ENCODE data around the gene SYT5. TPM values are rescaled to one million over a fixed set of nuclear protein-coding genes. Genes with fewer than 3 reads are reported as not detected.

Gene SYT5
- total and polyA plus RNA-seq, 2 of the 13 experiments (the other 11 are each of a cell fraction or from before 2014, with no cell fraction given): not detected

DNA sequence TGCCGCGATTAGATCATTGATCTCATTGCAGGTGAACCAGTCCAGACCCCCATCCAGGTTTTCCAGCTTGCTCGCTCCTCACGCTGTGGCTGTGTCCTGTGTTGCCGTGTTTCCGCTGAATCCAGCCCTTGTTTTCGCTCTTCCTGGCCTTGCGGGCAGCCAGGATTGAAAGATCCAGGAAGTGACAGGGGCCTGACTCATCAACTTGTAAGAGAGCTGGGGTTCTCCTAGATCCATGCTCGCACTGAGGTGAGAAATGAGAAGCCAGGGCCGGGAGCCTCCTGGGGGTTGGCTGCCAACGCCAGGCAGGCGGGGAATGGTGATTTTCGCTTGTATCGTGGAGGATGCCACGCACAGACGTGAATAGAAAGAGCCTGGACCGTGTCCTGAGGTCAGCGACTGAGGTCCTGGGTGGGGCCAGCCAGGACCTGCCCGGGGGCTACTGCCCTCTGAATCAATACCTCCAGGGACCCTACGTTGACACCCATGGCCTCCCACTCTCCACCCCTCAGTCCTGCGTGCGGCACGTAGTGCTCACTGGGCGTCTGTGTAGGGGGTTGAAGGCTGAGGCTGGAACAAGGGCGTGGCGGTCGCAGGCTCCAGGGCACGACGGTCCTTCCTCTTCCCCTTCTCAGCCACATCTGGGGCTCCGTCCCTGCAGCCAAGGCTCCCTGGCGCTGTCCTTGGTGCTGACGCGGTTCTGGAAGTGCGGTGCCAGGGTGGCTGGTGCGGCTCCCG, 36.5 kb upstream of the SYT5 start (continued):
- TF ChIP-seq PAWR (CRISPR knock-in tag; IDR thresholded peaks at IDR 0.05; ENCODE audit: borderline replicate concordance) (peak; percentile 87; the same call in 1 of the 2 replicates), ZNF772 (CRISPR knock-in tag; IDR thresholded peaks at IDR 0.05) (no peak; the same call in 1 of the 2 replicates), ZNF441 (CRISPR knock-in tag; IDR thresholded peaks at IDR 0.05; ENCODE audit: borderline replicate concordance) (peak; percentile 89), ZNF383 (CRISPR knock-in tag; IDR thresholded peaks at IDR 0.05; ENCODE audit: borderline replicate concordance) (no peak), RCOR2 (CRISPR knock-in tag; IDR thresholded peaks at IDR 0.05) (peak; percentile 92), FOXA3 (CRISPR knock-in tag; IDR thresholded peaks at IDR 0.05) (peak; percentile 86), FOSL1 (CRISPR knock-in tag; IDR thresholded peaks at IDR 0.05; ENCODE audit: borderline replicate concordance) (peak; percentile 79; the same call in 1 of the 2 replicates), IKZF4 (CRISPR knock-in tag; IDR thresholded peaks at IDR 0.05; ENCODE audit: borderline replicate concordance, low read depth, not compliant biosample characterization) (peak; percentile 99), XRCC5 (optimal IDR thresholded peaks at IDR 0.05; ENCODE audit: low read length) (peak; percentile 99), SRF (IDR thresholded peaks at IDR 0.05; ENCODE audit: low read depth, low read length) (0 out of 2 replicates have a peak, but pooled peaks have one; percentile 24), MTA1 (CRISPR knock-in tag; IDR thresholded peaks at IDR 0.05; ENCODE audit: borderline replicate concordance) (peak; percentile 18; the same call in 1 of the 2 replicates), ZNF709 (CRISPR knock-in tag; IDR thresholded peaks at IDR 0.05) (peak; percentile 100), BRD4 (CRISPR knock-in tag; IDR thresholded peaks at IDR 0.05) (no peak; the same call in none of the 2 replicates), ASH2L (IDR thresholded peaks at IDR 0.05; ENCODE audit: insufficient read length, low read depth, low read length) (peak; percentile 61), TOPORS (CRISPR knock-in tag; IDR thresholded peaks at IDR 0.05) (no peak), HNRNPL (IDR thresholded peaks at IDR 0.05; ENCODE audit: low read depth, low read length) (peak; percentile 65; the same call in 1 of the 2 replicates), ZNF7 (CRISPR knock-in tag; IDR thresholded peaks at IDR 0.05) (no peak), ZNF446 (CRISPR knock-in tag; IDR thresholded peaks at IDR 0.05) (peak; percentile 98), HMG20A (CRISPR knock-in tag; IDR thresholded peaks at IDR 0.05; ENCODE audit: borderline replicate concordance) (peak; percentile 65), SMAD9 (CRISPR knock-in tag; IDR thresholded peaks at IDR 0.05) (peak; percentile 94; the same call in 1 of the 2 replicates), ZNF839 (CRISPR knock-in tag; IDR thresholded peaks at IDR 0.05; ENCODE audit: borderline replicate concordance) (peak; percentile 53; the same call in 1 of the 2 replicates), RFX5 (IDR thresholded peaks at IDR 0.05; ENCODE audit: low read depth, low read length) (peak; percentile 64), CBX1 (IDR thresholded peaks at IDR 0.05; ENCODE audit: low read depth) (peak; percentile 51)
- TF ChIP-seq, protein P1, sequence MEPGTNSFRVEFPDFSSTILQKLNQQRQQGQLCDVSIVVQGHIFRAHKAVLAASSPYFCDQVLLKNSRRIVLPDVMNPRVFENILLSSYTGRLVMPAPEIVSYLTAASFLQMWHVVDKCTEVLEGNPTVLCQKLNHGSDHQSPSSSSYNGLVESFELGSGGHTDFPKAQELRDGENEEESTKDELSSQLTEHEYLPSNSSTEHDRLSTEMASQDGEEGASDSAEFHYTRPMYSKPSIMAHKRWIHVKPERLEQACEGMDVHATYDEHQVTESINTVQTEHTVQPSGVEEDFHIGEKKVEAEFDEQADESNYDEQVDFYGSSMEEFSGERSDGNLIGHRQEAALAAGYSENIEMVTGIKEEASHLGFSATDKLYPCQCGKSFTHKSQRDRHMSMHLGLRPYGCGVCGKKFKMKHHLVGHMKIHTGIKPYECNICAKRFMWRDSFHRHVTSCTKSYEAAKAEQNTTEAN (CRISPR knock-in tag; conservative IDR thresholded peaks at IDR 0.05): peak; percentile 87
- TF ChIP-seq, protein P2, sequence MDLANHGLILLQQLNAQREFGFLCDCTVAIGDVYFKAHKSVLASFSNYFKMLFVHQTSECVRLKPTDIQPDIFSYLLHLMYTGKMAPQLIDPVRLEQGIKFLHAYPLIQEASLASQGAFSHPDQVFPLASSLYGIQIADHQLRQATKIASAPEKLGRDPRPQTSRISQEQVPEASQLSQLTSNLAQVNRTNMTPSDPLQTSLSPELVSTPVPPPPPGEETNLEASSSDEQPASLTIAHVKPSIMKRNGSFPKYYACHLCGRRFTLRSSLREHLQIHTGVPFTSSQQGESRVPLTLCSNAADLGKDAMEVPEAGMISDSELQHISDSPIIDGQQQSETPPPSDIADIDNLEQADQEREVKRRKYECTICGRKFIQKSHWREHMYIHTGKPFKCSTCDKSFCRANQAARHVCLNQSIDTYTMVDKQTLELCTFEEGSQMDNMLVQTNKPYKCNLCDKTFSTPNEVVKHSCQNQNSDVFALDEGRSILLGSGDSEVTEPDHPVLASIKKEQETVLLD (CRISPR knock-in tag; IDR thresholded peaks at IDR 0.05; ENCODE audit: low read depth): peak; percentile 71
- TF ChIP-seq, protein P3, sequence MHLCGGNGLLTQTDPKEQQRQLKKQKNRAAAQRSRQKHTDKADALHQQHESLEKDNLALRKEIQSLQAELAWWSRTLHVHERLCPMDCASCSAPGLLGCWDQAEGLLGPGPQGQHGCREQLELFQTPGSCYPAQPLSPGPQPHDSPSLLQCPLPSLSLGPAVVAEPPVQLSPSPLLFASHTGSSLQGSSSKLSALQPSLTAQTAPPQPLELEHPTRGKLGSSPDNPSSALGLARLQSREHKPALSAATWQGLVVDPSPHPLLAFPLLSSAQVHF (CRISPR knock-in tag; IDR thresholded peaks at IDR 0.05): 0 out of 2 replicates have a peak, but pooled peaks have one; percentile 28
- TF ChIP-seq, protein P4, sequence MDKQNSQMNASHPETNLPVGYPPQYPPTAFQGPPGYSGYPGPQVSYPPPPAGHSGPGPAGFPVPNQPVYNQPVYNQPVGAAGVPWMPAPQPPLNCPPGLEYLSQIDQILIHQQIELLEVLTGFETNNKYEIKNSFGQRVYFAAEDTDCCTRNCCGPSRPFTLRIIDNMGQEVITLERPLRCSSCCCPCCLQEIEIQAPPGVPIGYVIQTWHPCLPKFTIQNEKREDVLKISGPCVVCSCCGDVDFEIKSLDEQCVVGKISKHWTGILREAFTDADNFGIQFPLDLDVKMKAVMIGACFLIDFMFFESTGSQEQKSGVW (CRISPR knock-in tag; IDR thresholded peaks at IDR 0.05; ENCODE audit: borderline replicate concordance): 0 out of 2 replicates have a peak, but pooled peaks have one; percentile 82
